Measurements from ENCODE around the gene CSGALNACT2. TPM values are rescaled to one million over a fixed set of nuclear protein-coding genes. Genes with fewer than 3 reads are reported as not detected.

Gene CSGALNACT2
- total RNA-seq, 2 donors from 2014 or later = 3.5 to 8.2 TPM

- no peaks in the 10 kb centered on the region for H3K4me1 ChIP-seq
- H3K9ac ChIP-seq (ENCODE audit: low read depth in 2 of 2, low read length in 2 of 2) = no peak overlapping the region
- no peak overlapping the region for H3K4me3 ChIP-seq
- no peak overlapping the region for H3K27ac ChIP-seq
- H3K36me3 ChIP-seq = no peaks in the 10 kb centered on the region
- DNase-seq = no peak
- H3K27me3 ChIP-seq = no peaks in the 10 kb centered on the region
- intact Hi-C loops (cut with DNase I) = no loop called here
- no peak for TF ChIP-seq CTCF (IDR thresholded peaks at IDR 0.05)
- no peaks in the 10 kb centered on the region for H3K9me3 ChIP-seq
Measured at GRCh38 chr10:43211431-43212042, 73.3 kb downstream of the CSGALNACT2 start.

GRCh38 chr10:43212043-43212721 lies 73.9 kb downstream of the CSGALNACT2 start:
- intact Hi-C loops (cut with DNase I) = no loop called here
- H3K27me3 ChIP-seq = no peaks in the 10 kb centered on the region
- TF ChIP-seq CTCF (IDR thresholded peaks at IDR 0.05) = no peak

GRCh38 chr10:43214071-43214955 lies 76.1 kb downstream of the CSGALNACT2 start:
- no peaks in the 10 kb centered on the region for H3K27me3 ChIP-seq
- no peaks in the 10 kb centered on the region for H3K36me3 ChIP-seq
- H3K4me1 ChIP-seq = no peaks in the 10 kb centered on the region
- no peak overlapping the region for H3K27ac ChIP-seq
- no peak overlapping the region for H3K9ac ChIP-seq (ENCODE audit: low read depth in 2 of 2, low read length in 2 of 2)
- intact Hi-C loops (cut with DNase I) = no loop called here
- H3K4me3 ChIP-seq = no peak overlapping the region
- H3K9me3 ChIP-seq = no peaks in the 10 kb centered on the region
- no peak for DNase-seq
- TF ChIP-seq CTCF (IDR thresholded peaks at IDR 0.05) = no peak

More at GRCh38 chr10:43212043-43212721, 73.9 kb downstream of the CSGALNACT2 start:
- no peak overlapping the region for H3K27ac ChIP-seq
- H3K9me3 ChIP-seq = no peaks in the 10 kb centered on the region
- no peaks in the 10 kb centered on the region for H3K4me1 ChIP-seq
- no peak for DNase-seq
- no peaks in the 10 kb centered on the region for H3K36me3 ChIP-seq
- no peak overlapping the region for H3K9ac ChIP-seq (ENCODE audit: low read depth in 2 of 2, low read length in 2 of 2)
- H3K4me3 ChIP-seq = no peak overlapping the region

GRCh38 chr10:43214956-43215561 lies 76.8 kb downstream of the CSGALNACT2 start:
- TF ChIP-seq CTCF (IDR thresholded peaks at IDR 0.05) = no peak
- Histone ChIP-seq H3K27ac (no peak overlapping the region), H3K27me3 (no peaks in the 10 kb centered on the region), H3K9me3 (no peaks in the 10 kb centered on the region), H3K36me3 (no peaks in the 10 kb centered on the region), H3K4me3 (no peak overlapping the region), H3K4me1 (no peaks in the 10 kb centered on the region), H3K9ac (ENCODE audit: low read depth in 2 of 2, low read length in 2 of 2) (no peak overlapping the region)
- intact Hi-C loops (cut with DNase I) = no loop called here
- DNase-seq = no peak

GRCh38 chr10:43215758-43216455 lies 77.7 kb downstream of the CSGALNACT2 start:
- no peaks in the 10 kb centered on the region for H3K4me1 ChIP-seq
- H3K9ac ChIP-seq (ENCODE audit: low read depth in 2 of 2, low read length in 2 of 2) = no peak overlapping the region
- intact Hi-C loops (cut with DNase I) = no loop called here
- H3K36me3 ChIP-seq = no peaks in the 10 kb centered on the region
- H3K27me3 ChIP-seq = no peaks in the 10 kb centered on the region
- no peak overlapping the region for H3K27ac ChIP-seq
- H3K4me3 ChIP-seq = no peak overlapping the region
- H3K9me3 ChIP-seq = no peaks in the 10 kb centered on the region
- no peak for DNase-seq
- no peak for TF ChIP-seq CTCF (IDR thresholded peaks at IDR 0.05)

All from colonic mucosa (tissue), 4 donors.